Activated CD4-positive, alpha-beta T cell treated with anti-CD3 and anti-CD28 coated beads, Interleukin-2, Interleukin-4, amounts not matched to agents 100 ng/mL and 50 ng/mL, durations not matched to agents 16 hours and 8 hours (primary cell): ENCODE data around the gene UBB.
A peak's percentile ranks its signal among the peaks of the same experiment; 100 is the strongest.

ENCODE experiments used
- DNase-seq: peaks from one replicate; pipeline ENCODE4 v3.0.0-alpha.2; 2020; ENCODE audit warnings: low spot score

Gene UBB

GRCh38 chr17:16417896-16418684 is 37.2 kb downstream of the UBB start:
- no peak for DNase-seq

- peak; percentile 43 for DNase-seq
Observed at GRCh38 chr17:16418685-16419068, 37.8 kb downstream of the UBB start.

- DNase-seq, result peak; percentile 92
Observed at GRCh38 chr17:16419074-16419928, 38.4 kb downstream of the UBB start.

GRCh38 chr17:16419929-16420271 is 39.0 kb downstream of the UBB start:
- peak; percentile 69 for DNase-seq

- DNase-seq, result no peak
Observed at GRCh38 chr17:16422416-16422815, 41.5 kb downstream of the UBB start.

GRCh38 chr17:16423226-16423872 is 42.5 kb downstream of the UBB start:
- DNase-seq, result no peak

- DNase-seq, result no peak
Observed at GRCh38 chr17:16425202-16425601, 44.3 kb downstream of the UBB start.

- DNase-seq, result no peak
Observed at GRCh38 chr17:16425698-16426659, 45.1 kb downstream of the UBB start.

GRCh38 chr17:16427020-16427419 is 46.1 kb downstream of the UBB start:
- no peak for DNase-seq

- peak; percentile 44 for DNase-seq
Observed at GRCh38 chr17:16428098-16428882, 47.4 kb downstream of the UBB start.

- no peak for DNase-seq
Observed at GRCh38 chr17:16429083-16429482, 48.2 kb downstream of the UBB start.

- DNase-seq, result no peak
Observed at GRCh38 chr17:16430650-16431049, 49.8 kb downstream of the UBB start.

GRCh38 chr17:16432017-16432416 is 51.1 kb downstream of the UBB start:
- DNase-seq, result no peak
